Liver (tissue), 9 donors: ENCODE data around the gene SUGCT. TPM values are rescaled to one million over a fixed set of nuclear protein-coding genes. Genes with fewer than 3 reads are reported as not detected.

Experiments used
- DNase-seq: peaks from one replicate; pipeline ENCODE4 v3.0.0-alpha.2; 2017; ENCODE audit warnings: low spot score
- H3K27ac ChIP-seq, 2 donors: one replicate each; pipeline ENCODE4 v1.7.0; 2013; ENCODE audit warnings: inconsistent platforms in 2 of 2, low read length in 2 of 2, control low read depth in 1 of 2, low read depth in 1 of 2, mild to moderate bottlenecking in 1 of 2
- H3K27me3 ChIP-seq, 4 donors: one replicate each; pipeline versions ENCODE4 v1.6.1 to v1.7.0; 2013; ENCODE audit warnings: low read length in 3 of 4, inconsistent platforms in 1 of 4, mild to moderate bottlenecking in 1 of 4, moderate library complexity in 1 of 4; ENCODE audit not compliant: control insufficient read depth in 4 of 4, insufficient read depth in 4 of 4
- H3K36me3 ChIP-seq, 4 donors: one replicate each; pipeline versions ENCODE4 v1.6.1 to v1.7.0; 2013; ENCODE audit warnings: low read length in 3 of 4, mild to moderate bottlenecking in 3 of 4, low read depth in 1 of 4, moderate library complexity in 1 of 4; ENCODE audit not compliant: control insufficient read depth in 4 of 4, insufficient read depth in 3 of 4
- H3K4me1 ChIP-seq, 4 donors: one replicate each; pipeline versions ENCODE4 v1.6.1 to v1.7.0; 2013; ENCODE audit warnings: low read length in 3 of 4, mild to moderate bottlenecking in 3 of 4, moderate library complexity in 1 of 4; ENCODE audit not compliant: control insufficient read depth in 4 of 4, insufficient read depth in 4 of 4
- H3K4me3 ChIP-seq, 3 donors: one replicate each; pipeline versions ENCODE4 v1.6.1 to v1.7.0; 2013; ENCODE audit warnings: low read length in 3 of 3, control low read depth in 1 of 3, low read depth in 1 of 3, mild to moderate bottlenecking in 1 of 3
- H3K9ac ChIP-seq, 2 donors: one replicate each; pipeline ENCODE4 v1.7.0; 2013; ENCODE audit warnings: low read length in 2 of 2, mild to moderate bottlenecking in 2 of 2, moderate library complexity in 2 of 2, control low read depth in 1 of 2, low read depth in 1 of 2
- H3K9me3 ChIP-seq, 4 donors: one replicate each; pipeline versions ENCODE4 v1.6.1 to v1.7.0; 2013; ENCODE audit warnings: low read length in 3 of 4; ENCODE audit not compliant: control insufficient read depth in 4 of 4
- ATF3 ChIP-seq: IDR thresholded peaks from 2 replicates; pipeline ENCODE4 v1.6.1; 2016; ENCODE audit warnings: antibody characterized with exemption
- CTCF ChIP-seq: fragments of 150-350 bp; IDR thresholded peaks from 2 replicates; pipeline ENCODE4 v1.5.1; 2017; ENCODE audit warnings: improper control_type of control experiment, low read depth, low read length; ENCODE audit not compliant: missing input control
- EGR1 ChIP-seq, 2 donors: IDR thresholded peaks; 2 replicates each; pipeline ENCODE4 v1.6.1; 2016 to 2018; ENCODE audit warnings: antibody characterized with exemption in 2 of 2, low read depth in 2 of 2
- FOXA1 ChIP-seq: IDR thresholded peaks from 2 replicates; pipeline ENCODE4 v1.6.1; 2016; ENCODE audit warnings: antibody characterized with exemption
- HNF4A ChIP-seq, 2 donors: conservative IDR thresholded peaks; 2 replicates each; pipeline ENCODE4 v1.6.1; 2016; ENCODE audit warnings: antibody characterized with exemption in 2 of 2, mild to moderate bottlenecking in 2 of 2
- HNF4G ChIP-seq: IDR thresholded peaks from 2 replicates; pipeline ENCODE4 v1.6.1; 2016; ENCODE audit warnings: antibody characterized with exemption
- JUND ChIP-seq, 2 donors: IDR thresholded peaks; 2 replicates each; pipeline ENCODE4 v1.6.1; 2016; ENCODE audit warnings: antibody characterized with exemption in 2 of 2
- NR2F2 ChIP-seq: IDR thresholded peaks from 2 replicates; pipeline ENCODE4 v1.6.1; 2016; ENCODE audit warnings: antibody characterized with exemption
- RAD21 ChIP-seq, 2 donors: IDR thresholded peaks; 2 replicates each; pipeline ENCODE4 v1.6.1; 2016; ENCODE audit warnings: antibody characterized with exemption in 2 of 2, mild to moderate bottlenecking in 2 of 2
- REST ChIP-seq: IDR thresholded peaks from 2 replicates; pipeline ENCODE4 v1.6.1; 2016; ENCODE audit warnings: antibody characterized with exemption, mild to moderate bottlenecking
- SP1 ChIP-seq: IDR thresholded peaks from 2 replicates; pipeline ENCODE4 v1.6.1; 2018; ENCODE audit warnings: antibody characterized with exemption, mild to moderate bottlenecking
- TAF1 ChIP-seq: conservative IDR thresholded peaks from 2 replicates; pipeline ENCODE4 v1.6.1; 2016; ENCODE audit warnings: antibody characterized with exemption, mild to moderate bottlenecking
- YY1 ChIP-seq: IDR thresholded peaks from 2 replicates; pipeline ENCODE4 v1.6.1; 2016; ENCODE audit warnings: antibody characterized with exemption, mild to moderate bottlenecking
- ZBTB33 ChIP-seq: IDR thresholded peaks from 2 replicates; pipeline ENCODE4 v1.6.1; 2016; ENCODE audit warnings: antibody characterized with exemption
- WGBS: extraction: QIAGEN DNeasy Blood & Tissue Kit; methylation state at CpG from one replicate; pipeline ENCODE4 v1.1.7; 2013; 5-methylcytosine and 5-hydroxymethylcytosine counted together
- polyA plus RNA-seq, 2 donors: library from polyadenylated mRNA; stranded (reverse) in 1 of 2; unstranded in 1 of 2; fragments of 200-250 nt in 1 of 2; fragments of >200 nt in 1 of 2; fragmentation: Nextera tagmentation in 1 of 2; extraction: Ambion mirVana in 1 of 2; gene quantifications; one replicate each; pipeline versions ENCODE4 v1.2.1 to v1.2.3, GENCODE V29; 2013 to 2015
- total RNA-seq, 2 donors: library from RNA; depleted of rRNA; stranded (reverse); fragments of >200 nt; gene quantifications; one replicate each; pipeline ENCODE4 v1.2.3, GENCODE V29; 2014
- donor health status: healthy.
- donor health status: healthy.
- donor health status: healthy.
- donor health status: healthy.
- donor health status: healthy.

Gene SUGCT
- total and polyA plus RNA-seq, 4 donors: 6.2 to 11.9 (median 9.9) TPM

GRCh38 chr7:40880581-40880980 lies 745.8 kb downstream of the SUGCT start:
- Histone ChIP-seq H3K27ac (no peak overlapping the region), H3K36me3 (no peaks in the 10 kb centered on the region), H3K27me3 (no peaks in the 10 kb centered on the region), H3K4me3 (no peak overlapping the region), H3K9me3 (peaks cover 0 to 2% (median 0%) of the 10 kb centered on the region in 4 donors), H3K4me1 (no peaks in the 10 kb centered on the region), H3K9ac (no peak overlapping the region)
- WGBS: 78% methylated on average over 1 of the region's 1 CpG
- no peak for TF ChIP-seq HNF4A (conservative IDR thresholded peaks at IDR 0.05)
- TF ChIP-seq HNF4G: no peak
- no peak for TF ChIP-seq SP1
- no peak for TF ChIP-seq YY1
- no peak for TF ChIP-seq RAD21 (IDR thresholded peaks at IDR 0.05)
- no peak for TF ChIP-seq REST
- TF ChIP-seq EGR1 (IDR thresholded peaks at IDR 0.05; ENCODE audit: low read depth in 2 of 2): no peak
- no peak for TF ChIP-seq NR2F2
- TF ChIP-seq JUND (IDR thresholded peaks at IDR 0.05): no peak
- TF ChIP-seq ATF3: no peak
- no peak for TF ChIP-seq ZBTB33
- TF ChIP-seq CTCF: no peak
- TF ChIP-seq FOXA1: no peak
- TF ChIP-seq TAF1: no peak
- DNase-seq: no peak

GRCh38 chr7:40881405-40881926 lies 746.7 kb downstream of the SUGCT start:
- no peaks in the 10 kb centered on the region for H3K4me1 ChIP-seq
- peaks cover 0 to 2% (median 0%) of the 10 kb centered on the region in 4 donors for H3K9me3 ChIP-seq
- no peak for DNase-seq
- 93% methylated on average over 2 of the region's 2 CpGs for WGBS
- H3K9ac ChIP-seq: no peak overlapping the region
- no peaks in the 10 kb centered on the region for H3K36me3 ChIP-seq
- no peaks in the 10 kb centered on the region for H3K27me3 ChIP-seq
- H3K4me3 ChIP-seq: no peak overlapping the region
- no peak overlapping the region for H3K27ac ChIP-seq
- TF ChIP-seq EGR1 (IDR thresholded peaks at IDR 0.05; ENCODE audit: low read depth in 2 of 2) (no peak), FOXA1 (no peak), TAF1 (no peak), ZBTB33 (no peak)
